T1000 (cell line): Measurements from ENCODE around the gene ZNF728.
A peak's percentile ranks its signal among the peaks of the same experiment; 100 is the strongest.
"Not testable (repeated sequence)": the region's sequence is repeated elsewhere in the genome, so short reads cannot be mapped to it uniquely, and the experiment has no call there.

Experiments
- DNase-seq: peaks from one replicate; lab custom pipeline; 2025; ENCODE audit warnings: mixed read lengths; lab: John Stamatoyannopoulos, UW

The ZNF728 gene

DNA sequence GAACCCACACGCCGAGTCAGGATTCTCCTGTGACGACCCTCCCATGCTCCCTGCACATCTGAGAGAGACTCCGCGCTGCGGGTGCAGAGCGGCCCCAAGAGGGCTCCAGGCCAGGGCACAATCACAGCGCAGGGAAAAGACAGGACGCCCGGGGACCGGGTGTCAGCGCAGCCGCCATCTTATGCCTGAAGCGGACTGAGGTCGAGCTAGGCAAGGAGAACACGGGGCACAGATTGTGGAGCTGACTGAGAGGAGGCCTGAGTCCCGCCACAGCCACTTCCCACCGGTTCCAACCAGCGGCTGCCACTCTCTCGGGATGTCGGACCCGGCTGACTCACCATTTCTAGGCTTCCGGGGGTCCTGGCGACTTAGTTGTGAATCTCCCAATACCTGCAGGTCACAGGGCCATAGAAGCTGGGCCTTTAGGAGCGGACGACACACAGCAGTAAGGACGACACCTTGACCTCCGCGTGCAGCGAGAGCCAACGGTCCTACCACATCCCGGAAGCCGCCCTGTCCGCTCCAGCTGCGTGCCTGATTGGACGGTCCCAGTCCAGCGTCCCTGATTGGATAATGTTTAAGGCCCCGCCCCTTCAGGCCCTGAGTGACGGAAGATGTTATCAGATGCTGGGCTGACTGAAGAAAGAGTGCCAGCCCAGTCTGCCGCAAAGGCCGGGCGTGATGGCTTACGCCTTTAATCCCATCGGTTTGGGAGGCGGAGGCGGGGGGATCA lies at the start of gene ZNF728:
TSS of gene ZNF728 (minus strand) at position 487 of the 733 bp plus-strand sequence. CDS start at position 341, 146 bp downstream.
- peak; percentile 8 for DNase-seq

- no peak for DNase-seq
These were observed 49.4 kb upstream of the ZNF728 start for GRCh38 chr19:23052349-23052748.

GRCh38 chr19:23049256-23049655 lies 46.3 kb upstream of the ZNF728 start:
- no peak for DNase-seq

DNA sequence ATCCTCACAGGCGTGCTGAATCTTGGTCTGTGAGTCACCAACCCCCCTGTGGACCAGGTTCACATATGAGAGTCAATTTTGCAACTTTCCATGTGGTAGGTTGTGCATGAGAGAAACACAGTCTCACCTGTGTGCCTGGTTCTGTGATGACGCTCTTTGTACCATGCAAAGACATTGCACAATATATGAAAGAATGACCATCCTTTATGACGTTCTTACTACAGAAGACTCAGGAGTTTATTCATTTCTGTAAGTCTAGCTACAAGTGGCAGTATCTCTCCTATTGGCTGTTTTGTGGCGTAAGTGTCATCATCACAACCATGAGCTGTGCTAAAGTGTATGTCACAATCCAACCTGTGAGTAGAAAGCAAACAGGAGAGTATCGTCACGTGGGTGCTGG lies 43.8 kb upstream of the ZNF728 start:
- no peak for DNase-seq

DNA sequence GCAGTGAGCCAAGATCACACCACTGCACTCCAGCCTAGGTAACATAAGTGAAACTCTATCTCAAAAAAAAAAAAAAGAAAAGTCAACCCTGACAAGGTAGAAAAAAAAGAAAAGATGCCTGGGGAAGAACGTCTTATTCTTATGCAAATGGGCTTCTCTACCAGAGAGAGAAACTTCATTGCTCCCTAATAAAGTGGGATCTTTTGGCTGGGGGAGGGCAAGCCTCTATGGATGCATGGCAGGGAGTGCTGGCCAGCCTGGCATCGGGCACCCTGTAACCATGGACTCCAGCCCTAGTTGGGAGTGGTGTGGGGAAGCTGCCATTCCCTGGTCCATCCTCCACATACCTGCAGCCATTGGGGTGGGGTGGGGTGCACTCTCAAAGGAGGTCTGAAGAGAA lies 30.7 kb upstream of the ZNF728 start:
- no peak for DNase-seq

GRCh38 chr19:23015660-23016059 lies 12.7 kb upstream of the ZNF728 start:
- DNase-seq: no peak

GRCh38 chr19:22994957-22995356 lies 8.0 kb downstream of the ZNF728 start:
- not testable (repeated sequence) for DNase-seq

DNA sequence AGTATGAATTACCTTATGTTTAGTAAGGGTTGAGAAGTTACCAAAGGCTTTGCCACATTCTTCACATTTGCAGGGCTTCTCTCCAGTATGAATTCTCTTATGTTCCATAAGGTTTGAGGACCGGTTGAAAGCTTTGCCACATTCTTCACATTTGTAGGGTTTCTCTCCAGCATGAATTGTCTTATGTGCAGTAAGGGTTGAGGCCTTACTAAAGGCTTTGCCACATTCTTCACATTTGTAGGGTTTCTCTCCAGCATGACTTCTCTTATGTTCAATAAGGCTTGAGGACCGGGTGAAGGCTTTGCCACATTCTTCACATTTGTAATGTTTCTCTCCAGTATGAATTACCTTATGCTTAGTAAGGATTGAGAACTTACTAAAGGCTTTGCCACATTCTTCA lies 26.7 kb downstream of the ZNF728 start:
- no peak for DNase-seq

GRCh38 chr19:22975546-22976136 lies 27.3 kb downstream of the ZNF728 start:
- DNase-seq: not testable (repeated sequence)

GRCh38 chr19:22945560-22945959 lies 57.4 kb downstream of the ZNF728 start:
- DNase-seq: no peak

GRCh38 chr19:22935151-22935550 lies 67.8 kb downstream of the ZNF728 start:
- DNase-seq: no peak

DNA sequence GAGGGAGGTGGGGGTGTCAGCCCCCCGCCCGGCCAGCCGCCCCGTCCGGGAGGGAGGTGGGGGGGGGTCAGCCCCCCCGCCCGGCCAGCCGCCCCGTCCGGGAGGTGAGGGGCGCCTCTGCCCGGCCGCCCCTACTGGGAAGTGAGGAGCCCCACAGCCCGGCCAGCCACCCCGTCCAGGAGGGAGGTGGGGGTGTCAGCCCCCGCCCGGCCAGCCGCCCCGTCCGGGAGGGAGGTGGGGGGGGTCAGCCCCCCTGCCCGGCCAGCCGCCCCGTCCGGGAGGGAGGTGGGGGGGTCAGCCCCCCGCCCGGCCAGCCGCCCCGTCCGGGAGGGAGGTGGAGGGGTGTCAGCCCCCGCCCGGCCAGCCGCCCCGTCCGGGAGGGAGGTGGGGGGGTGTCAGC lies 75.4 kb downstream of the ZNF728 start:
- not testable (repeated sequence) for DNase-seq

- DNase-seq: not testable (repeated sequence)
These were observed 77.8 kb downstream of the ZNF728 start for GRCh38 chr19:22925181-22925580.
